T47D (cell line): ENCODE results near the gene SFR1.
"Not testable (repeated sequence)": the region's sequence is repeated elsewhere in the genome, so short reads cannot be mapped to it uniquely, and the experiment has no call there.

Experiments used
- DNase-seq, 2 experiments: peaks; one replicate each; pipeline versions ENCODE4 v3.0.0 to v3.0.0-alpha.2; 2011 to 2012; ENCODE audit warnings: low read depth in 1 of 2, low spot score in 1 of 2
- JUND ChIP-seq: IDR thresholded peaks from 2 replicates; pipeline ENCODE4 v1.6.1; 2012; ENCODE audit warnings: low read depth
- in situ Hi-C: cut with HindIII; loops from 2 replicates; pipeline ENCODE4 v1.10.0; 2016; ENCODE audit warnings: low sequenced_read_pairs, low pct_unique_long_range_greater_than_20kb

Gene SFR1

GRCh38 chr10:104150139-104150538 lies 28.2 kb downstream of the SFR1 start:
- in situ Hi-C loops = no loop called here
- no peak for TF ChIP-seq JUND
- no peak for DNase-seq

DNA sequence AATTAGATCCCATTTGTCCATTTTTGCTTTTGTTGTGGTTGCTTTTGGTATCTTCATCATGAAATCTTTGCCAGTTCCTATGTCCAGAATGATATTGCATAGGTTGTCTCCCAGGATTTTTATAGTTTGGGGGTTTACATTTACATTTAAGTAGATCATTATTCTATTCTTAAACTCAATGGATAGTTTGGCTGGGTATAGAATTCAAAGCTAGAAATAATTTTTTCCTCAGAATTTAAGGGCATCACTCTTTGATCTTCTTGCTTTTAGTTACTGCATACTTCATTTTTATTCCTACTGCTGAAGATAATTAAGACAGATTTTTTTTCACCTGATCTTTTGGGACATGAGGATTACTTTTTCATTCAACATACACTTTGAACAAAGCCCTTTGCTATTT lies 29.8 kb downstream of the SFR1 start:
- in situ Hi-C loops = no loop called here
- TF ChIP-seq JUND = no peak
- no peak for DNase-seq

DNA sequence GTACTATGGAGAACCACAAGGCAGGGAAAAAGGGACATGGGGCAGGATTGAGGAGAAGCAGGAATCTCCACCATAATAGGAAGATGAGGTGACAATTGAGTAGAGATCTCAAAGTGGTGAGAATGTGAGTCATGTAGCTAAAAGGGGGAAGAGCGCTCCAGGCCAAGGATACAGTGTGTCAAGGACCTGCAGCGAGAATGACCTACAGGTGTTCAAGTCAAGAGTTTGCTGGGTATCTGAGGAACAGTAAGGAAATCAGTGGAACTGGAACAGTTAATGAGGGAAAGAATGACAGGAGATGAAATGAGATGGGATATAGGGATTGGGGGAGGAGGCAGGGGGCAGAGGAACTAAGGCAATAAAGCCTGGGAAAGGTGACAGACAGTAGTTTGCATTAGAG lies 33.6 kb downstream of the SFR1 start:
- in situ Hi-C loops = no loop called here
- TF ChIP-seq JUND = no peak
- no peak for DNase-seq

- in situ Hi-C loops = no loop called here
- DNase-seq = no peak
- no peak for TF ChIP-seq JUND
Measured at GRCh38 chr10:104170610-104171254, 48.8 kb downstream of the SFR1 start.

DNA sequence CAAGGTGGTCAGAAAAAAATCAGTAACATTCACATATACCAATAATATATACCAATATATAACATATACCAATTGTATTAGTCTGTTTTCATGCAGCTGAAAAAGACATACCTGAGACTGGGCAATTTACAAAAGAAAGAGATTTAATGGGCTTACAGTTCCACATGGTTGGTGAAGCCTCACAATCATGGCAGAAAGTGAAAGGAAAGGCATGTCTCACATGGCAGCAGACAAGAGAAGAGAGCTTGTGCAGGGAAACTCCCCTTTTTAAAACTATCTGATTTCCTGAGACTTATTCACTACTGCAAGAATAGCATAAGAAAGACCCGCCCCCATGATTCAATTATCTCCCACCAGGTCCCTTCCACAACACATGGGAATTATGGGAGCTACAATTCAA lies 52.2 kb downstream of the SFR1 start:
- in situ Hi-C loops, DNase-seq: not testable (repeated sequence)
